DMS153 treated with DMSO at 0.1 percent for 48 hours (cell line): ENCODE data around the gene MRPS35.

Source experiments
- DNase-seq: peaks from one replicate; lab custom pipeline; 2025; ENCODE audit not compliant: unreplicated experiment; lab: John Stamatoyannopoulos, UW

MRPS35 gene

DNA sequence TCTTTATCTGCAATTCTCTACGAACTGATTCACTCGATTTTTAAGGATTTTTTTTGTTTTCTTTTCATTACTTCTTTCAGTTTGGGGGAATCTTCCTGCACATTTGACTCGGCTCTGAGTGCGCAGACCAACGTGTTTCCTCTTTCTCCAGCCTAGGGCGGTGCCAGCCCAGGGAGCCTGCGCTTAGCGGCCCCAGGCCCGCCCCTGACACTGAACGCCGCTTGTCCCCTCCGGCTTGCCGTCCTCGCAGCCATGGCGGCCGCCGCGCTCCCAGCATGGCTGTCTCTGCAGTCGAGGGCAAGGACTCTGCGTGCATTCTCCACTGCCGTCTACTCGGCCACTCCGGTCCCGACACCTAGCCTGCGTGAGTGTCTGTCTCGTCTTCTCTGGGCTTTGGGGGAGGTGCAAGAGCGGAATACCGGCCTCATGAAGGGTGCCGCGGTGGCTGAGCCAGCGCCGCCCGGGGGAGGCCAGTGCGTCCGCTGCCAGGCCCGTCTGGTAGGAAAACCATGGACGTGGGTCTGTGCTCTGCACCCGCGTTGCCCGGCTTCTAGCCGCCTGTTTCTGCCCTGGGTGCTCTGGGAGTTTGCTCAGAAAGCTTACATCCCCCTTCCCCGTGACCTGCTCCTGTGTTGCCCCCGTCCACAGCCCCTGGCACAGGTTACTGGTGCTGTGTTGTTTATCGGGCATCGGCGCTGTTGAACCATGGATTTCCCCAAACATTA lies at the start of gene MRPS35:
Gene MRPS35, plus strand, starts transcription at position 241 of the 725 bp plus-strand sequence. Its CDS starts 12 bp downstream, at position 253.
- DNase-seq: peak; percentile 60

GRCh38 chr12:27665704-27666103 lies 44.9 kb upstream of the MRPS35 start:
- DNase-seq: no peak

GRCh38 chr12:27666510-27666909 lies 44.1 kb upstream of the MRPS35 start:
- no peak for DNase-seq

GRCh38 chr12:27667540-27667939 lies 43.1 kb upstream of the MRPS35 start:
- DNase-seq: no peak

GRCh38 chr12:27672051-27672450 lies 38.6 kb upstream of the MRPS35 start:
- no peak for DNase-seq

DNA sequence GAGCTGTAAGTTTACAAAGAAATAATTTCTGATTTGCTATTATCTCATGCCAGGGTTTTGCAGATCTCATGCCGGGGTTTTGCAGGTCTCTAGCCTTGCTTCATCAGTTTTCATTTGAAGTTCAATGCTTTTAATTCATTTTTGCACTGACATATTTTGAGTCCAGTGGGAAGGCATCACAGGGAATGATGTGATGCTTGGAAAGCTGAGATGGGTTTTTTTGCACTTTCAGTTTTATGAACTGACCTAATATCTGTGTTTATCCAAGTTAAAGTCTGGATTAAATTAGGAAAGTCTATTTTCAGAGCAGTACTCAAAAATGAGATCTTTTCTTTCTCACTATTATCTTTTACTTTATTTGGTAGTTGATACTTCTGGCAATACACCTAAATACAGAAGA lies 38.0 kb upstream of the MRPS35 start:
- DNase-seq: no peak

- no peak for DNase-seq
Observed at GRCh38 chr12:27673101-27673718, 37.4 kb upstream of the MRPS35 start.

- no peak for DNase-seq
Observed at GRCh38 chr12:27674989-27675388, 35.6 kb upstream of the MRPS35 start.

DNA sequence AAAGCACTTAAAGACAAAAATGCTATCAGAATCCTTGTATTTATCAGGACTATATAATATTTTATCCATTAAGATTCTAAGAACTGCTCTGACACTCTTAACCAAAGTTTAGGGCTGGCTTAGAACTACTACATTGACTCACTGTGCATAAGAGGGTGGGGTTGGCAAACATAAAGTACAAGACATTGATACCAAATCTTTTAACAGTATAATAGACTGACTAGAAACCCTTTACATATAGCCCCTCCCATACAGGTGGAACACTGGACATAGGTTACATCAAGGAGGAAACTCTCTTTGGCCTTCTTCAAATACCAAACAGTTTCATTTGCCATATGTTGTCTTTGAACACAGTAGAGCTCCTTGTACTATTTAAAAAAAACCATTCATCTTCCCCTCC lies 30.0 kb upstream of the MRPS35 start:
- no peak for DNase-seq

DNA sequence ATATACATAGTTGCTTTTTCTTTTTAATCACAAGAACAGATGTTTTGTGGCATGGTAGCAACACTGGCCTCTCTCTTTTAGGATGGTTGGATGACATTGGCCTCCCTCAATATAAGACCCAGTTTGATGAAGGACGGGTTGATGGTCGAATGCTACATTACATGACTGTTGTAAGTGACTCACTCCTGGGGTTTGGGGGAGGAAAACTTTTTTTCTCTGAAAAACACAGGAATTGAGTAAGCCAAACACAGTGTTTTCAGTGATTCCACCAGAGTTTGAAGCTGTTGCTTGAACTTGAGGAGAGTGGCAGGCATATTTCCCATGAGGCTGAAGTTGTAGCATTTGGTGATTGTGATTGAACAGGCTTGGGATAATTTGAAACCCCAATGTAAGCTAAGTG lies 28.1 kb upstream of the MRPS35 start:
- no peak for DNase-seq

DNA sequence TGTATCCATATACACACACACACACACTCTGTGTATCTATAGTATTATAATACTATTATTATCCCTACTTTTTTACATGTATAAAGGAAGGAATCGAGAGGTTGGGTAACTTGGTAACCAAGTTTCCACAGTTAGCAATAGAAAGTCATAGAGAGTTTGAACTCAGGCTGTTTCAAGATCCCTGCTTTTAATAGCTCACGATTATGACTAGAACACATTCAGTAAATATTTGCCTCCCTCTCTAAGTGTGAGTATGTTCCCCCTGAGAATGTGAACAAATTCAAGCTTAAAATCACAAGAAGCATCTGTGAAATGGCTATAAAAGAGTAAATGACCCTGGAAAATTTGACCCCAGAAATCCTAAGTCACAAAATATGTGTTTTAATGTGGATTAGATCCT lies 25.4 kb upstream of the MRPS35 start:
- DNase-seq: no peak

GRCh38 chr12:27686147-27686546 lies 24.5 kb upstream of the MRPS35 start:
- DNase-seq: no peak

- DNase-seq: no peak
Observed at GRCh38 chr12:27688671-27689070, 22.0 kb upstream of the MRPS35 start.

- DNase-seq: no peak
Observed at GRCh38 chr12:27689558-27690180, 21.0 kb upstream of the MRPS35 start.

- DNase-seq: no peak
Observed at GRCh38 chr12:27693403-27693802, 17.2 kb upstream of the MRPS35 start.

- DNase-seq: no peak
Observed at GRCh38 chr12:27695556-27696292, 14.9 kb upstream of the MRPS35 start.

GRCh38 chr12:27696293-27696652 lies 14.4 kb upstream of the MRPS35 start, which contains the start of gene REP15:
REP15 (plus strand) TSS chr12:27696447; CDS start chr12:27696563, 116 bp downstream.
- no peak for DNase-seq

GRCh38 chr12:27696864-27697564 lies 13.6 kb upstream of the MRPS35 start:
- DNase-seq: no peak

DNA sequence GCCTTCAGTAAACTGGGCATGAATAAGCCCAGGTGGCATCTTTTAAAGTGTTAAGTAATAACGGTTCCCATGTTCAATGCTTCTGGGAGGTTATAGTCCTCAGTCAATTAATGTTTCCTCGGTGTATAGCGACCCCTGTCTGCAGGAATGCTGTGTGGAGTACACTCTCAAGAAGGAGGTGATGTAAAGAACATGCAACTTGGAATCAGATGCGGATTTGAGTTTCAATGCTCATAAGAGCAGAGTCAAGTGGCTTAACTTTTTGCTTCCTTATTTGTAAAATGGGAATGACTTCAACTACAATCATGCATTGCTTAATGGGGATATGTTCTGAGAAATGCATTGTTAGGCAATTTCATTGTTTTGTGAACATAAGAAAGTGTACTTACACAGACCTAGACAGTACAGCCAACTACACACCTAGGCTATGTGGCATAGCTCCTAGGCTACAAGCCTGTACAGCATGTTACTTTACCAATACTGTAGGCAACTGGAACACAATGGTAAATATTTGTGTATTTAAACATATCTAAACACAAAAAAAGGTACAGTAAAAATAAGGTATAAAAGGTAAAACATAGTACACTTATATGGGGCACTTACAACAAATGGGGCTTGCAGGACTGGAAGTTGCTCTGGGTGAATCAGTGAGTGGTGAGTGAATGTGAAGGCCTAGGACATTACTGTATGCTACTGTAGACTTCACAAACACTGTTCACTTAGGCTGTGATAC lies 6.7 kb upstream of the MRPS35 start:
- DNase-seq: peak; percentile 28

- no peak for DNase-seq
Observed at GRCh38 chr12:27705263-27705662, 5.4 kb upstream of the MRPS35 start.
